ENCODE data around the gene JAGN1. TPM values are rescaled to one million over a fixed set of nuclear protein-coding genes. Genes with fewer than 3 reads are reported as not detected.

JAGN1 gene
- total and polyA plus RNA-seq, 2 of the 8 experiments (the other 6 are each of a cell fraction or from before 2014, with no cell fraction given) = 26.9 to 51.6 TPM

GRCh38 chr3:9843715-9844438, 46.5 kb upstream of the JAGN1 start, which contains the start of gene RPUSD3 (continued):
- TF ChIP-seq TAF7 (optimal IDR thresholded peaks at IDR 0.05; ENCODE audit: borderline replicate concordance, low read depth, low read length) (no peak), JUND (IDR thresholded peaks at IDR 0.05; ENCODE audit: low read length) (no peak), YY1 (IDR thresholded peaks at IDR 0.05; ENCODE audit: low read depth, low read length) (0 out of 2 replicates have a peak, but pooled peaks have one; percentile 14), SRF (IDR thresholded peaks at IDR 0.05; ENCODE audit: low read depth, low read length) (no peak), CEBPB (IDR thresholded peaks at IDR 0.05; ENCODE audit: low read depth, low read length) (no peak), USF2 (IDR thresholded peaks at IDR 0.05; ENCODE audit: low read length) (no peak), SAP30 (IDR thresholded peaks at IDR 0.05; ENCODE audit: insufficient read depth, insufficient replicate concordance, low read length) (no peak), HDAC6 (IDR thresholded peaks at IDR 0.05; ENCODE audit: low read depth, low read length) (no peak), CHD2 (IDR thresholded peaks at IDR 0.05; ENCODE audit: low read length) (peak; percentile 89), RAD21 (IDR thresholded peaks at IDR 0.05 in 1 of 2, conservative IDR thresholded peaks at IDR 0.05 in 1 of 2; ENCODE audit: low read depth in 2 of 2, low read length in 2 of 2) (no peak), RFX5 (IDR thresholded peaks at IDR 0.05; ENCODE audit: borderline replicate concordance, low read depth, low read length) (no peak), NANOG (IDR thresholded peaks at IDR 0.05; ENCODE audit: insufficient read depth, low read depth, low read length, poor library complexity, severe bottlenecking) (no peak), RBBP5 (IDR thresholded peaks at IDR 0.05; ENCODE audit: borderline replicate concordance, low read depth, low read length) (no peak), CTCF (IDR thresholded peaks at IDR 0.05; ENCODE audit: control extremely low read depth in 1 of 3, insufficient read depth in 1 of 3, low read depth in 1 of 3, low read length in 3 of 3) (no peak), BCL11A (IDR thresholded peaks at IDR 0.05; ENCODE audit: low read depth in 2 of 2, low read length in 2 of 2) (no peak), SP2 (IDR thresholded peaks at IDR 0.05; ENCODE audit: low read length) (peak; percentile 74), PHF8 (conservative IDR thresholded peaks at IDR 0.05; ENCODE audit: low read depth, low read length) (peak; percentile 73)
